Peyer's patch (tissue), 4 donors: ENCODE measurements around the gene GFOD1. TPM values are rescaled to one million over a fixed set of nuclear protein-coding genes. Genes with fewer than 3 reads are reported as not detected.

Experiments used
- DNase-seq, 3 donors: peaks; one replicate each; pipeline ENCODE4 v3.0.0-alpha.2; 2017 to 2019
- H3K27ac ChIP-seq, 4 donors: fragments of 200-600 bp; sonication (generic); one replicate each; pipeline ENCODE4 v1.5.1; 2016 to 2019
- H3K27me3 ChIP-seq, 2 donors: fragments of 200-600 bp; sonication (generic); one replicate each; pipeline ENCODE4 v1.5.1; 2019
- H3K36me3 ChIP-seq, 3 donors: fragments of 200-600 bp; sonication (generic); one replicate each; pipeline ENCODE4 v1.5.1; 2016 to 2019
- H3K4me1 ChIP-seq, 4 donors: fragments of 200-600 bp; sonication (generic); one replicate each; pipeline ENCODE4 v1.5.1; 2016 to 2019
- H3K4me3 ChIP-seq, 4 donors: fragments of 200-600 bp; sonication (generic); 1 replicate in 3 of 4; 2 replicates in 1 of 4; pipeline ENCODE4 v1.5.1; 2016 to 2019; ENCODE audit warnings: mild to moderate bottlenecking in 1 of 4
- H3K9me3 ChIP-seq, 4 donors: fragments of 200-600 bp; sonication (generic); one replicate each; pipeline ENCODE4 v1.5.1; 2016 to 2019; ENCODE audit warnings: mild to moderate bottlenecking in 1 of 4
- CTCF ChIP-seq, 6 experiments: fragments of 450-650 bp in 4 of 6; fragments of 200-600 bp in 2 of 6; sonication (generic) in 1 of 6; IDR thresholded peaks; one replicate each; pipeline ENCODE4 v1.5.1; 2017 to 2019; ENCODE audit warnings: antibody characterized with exemption in 6 of 6, mild to moderate bottlenecking in 3 of 6, moderate library complexity in 1 of 6
- POLR2A ChIP-seq, 2 donors: fragments of 450-650 bp; IDR thresholded peaks; one replicate each; pipeline ENCODE4 v1.5.1; 2017; ENCODE audit warnings: antibody characterized with exemption in 2 of 2, mild to moderate bottlenecking in 2 of 2, moderate library complexity in 2 of 2
- total RNA-seq, 4 donors: library from RNA; depleted of rRNA; stranded (reverse); fragments of >200 nt; gene quantifications; one replicate each; pipeline ENCODE4 v1.1.0, GENCODE V29; 2016

GFOD1 gene
- total RNA-seq, 4 donors from 2014 or later = 10.7 to 24.2 (median 17.6) TPM

GRCh38 chr6:13484138-13484708 lies 3.2 kb downstream of the GFOD1 start:
- DNase-seq = peak in 1 of 3 donors; percentile 63
- Histone ChIP-seq H3K36me3 (no peaks in the 10 kb centered on the region), H3K4me1 (peaks cover 0 to 26% (median 4%) of the 10 kb centered on the region in 4 donors), H3K27ac (peak overlapping the region in 2 of 4 donors; percentile 2 to 48), H3K9me3 (no peaks in the 10 kb centered on the region), H3K4me3 (peak overlapping the region in 2 of 4 donors; percentile 64 to 97), H3K27me3 (no peaks in the 10 kb centered on the region)
- TF ChIP-seq POLR2A (IDR thresholded peaks at IDR 0.05) (peak in 1 of 2 donors; percentile 17), CTCF (IDR thresholded peaks at IDR 0.05) (no peak)

- DNase-seq = no peak
- H3K36me3 ChIP-seq = no peaks in the 10 kb centered on the region
- no peaks in the 10 kb centered on the region for H3K27me3 ChIP-seq
- no peak overlapping the region for H3K4me3 ChIP-seq
- H3K9me3 ChIP-seq = no peaks in the 10 kb centered on the region
- no peak overlapping the region for H3K27ac ChIP-seq
- TF ChIP-seq POLR2A (IDR thresholded peaks at IDR 0.05) (no peak), CTCF (IDR thresholded peaks at IDR 0.05) (no peak)
- peaks cover 0 to 19% (median 4%) of the 10 kb centered on the region in 4 donors for H3K4me1 ChIP-seq
Observed at GRCh38 chr6:13480631-13481501, 6.5 kb downstream of the GFOD1 start.

- Histone ChIP-seq H3K27ac (no peak overlapping the region), H3K4me3 (no peak overlapping the region), H3K4me1 (peaks cover 0 to 13% (median 4%) of the 10 kb centered on the region in 4 donors), H3K27me3 (no peaks in the 10 kb centered on the region), H3K9me3 (no peaks in the 10 kb centered on the region), H3K36me3 (no peaks in the 10 kb centered on the region)
- TF ChIP-seq POLR2A (IDR thresholded peaks at IDR 0.05) (no peak), CTCF (IDR thresholded peaks at IDR 0.05) (no peak)
- no peak for DNase-seq
Observed at GRCh38 chr6:13479971-13480434, 7.4 kb downstream of the GFOD1 start.

GRCh38 chr6:13479206-13479800 lies 8.1 kb downstream of the GFOD1 start:
- DNase-seq = no peak
- Histone ChIP-seq H3K27ac (no peak overlapping the region), H3K27me3 (no peaks in the 10 kb centered on the region), H3K36me3 (no peaks in the 10 kb centered on the region), H3K4me1 (peaks cover 0 to 7% (median 3%) of the 10 kb centered on the region in 4 donors), H3K4me3 (no peak overlapping the region), H3K9me3 (no peaks in the 10 kb centered on the region)
- TF ChIP-seq CTCF (IDR thresholded peaks at IDR 0.05) (no peak), POLR2A (IDR thresholded peaks at IDR 0.05) (no peak)

- Histone ChIP-seq H3K4me3 (no peak overlapping the region), H3K36me3 (no peaks in the 10 kb centered on the region), H3K9me3 (no peaks in the 10 kb centered on the region), H3K27me3 (no peaks in the 10 kb centered on the region), H3K4me1 (no peaks in the 10 kb centered on the region), H3K27ac (no peak overlapping the region)
- DNase-seq = no peak
- TF ChIP-seq CTCF (IDR thresholded peaks at IDR 0.05) (no peak), POLR2A (IDR thresholded peaks at IDR 0.05) (no peak)
Observed at GRCh38 chr6:13478525-13478966, 8.9 kb downstream of the GFOD1 start.
